HepG2 (cell line): ENCODE measurements around the gene FAF2.

Experiments used
- RXRA ChIP-seq: sonication (generic); formaldehyde crosslinking; IDR thresholded peaks from 2 replicates; pipeline ENCODE4 v1.5.1; 2020; ENCODE audit warnings: missing genetic modification reagents
- TCF12 ChIP-seq, 2 experiments: fragments of 450-650 bp in 1 of 2; sonication (generic) in 1 of 2; formaldehyde crosslinking in 1 of 2; IDR thresholded peaks; 2 replicates each; pipeline versions ENCODE4 v1.6.1 to v1.8.0; 2017 to 2022; ENCODE audit warnings: antibody characterized with exemption in 1 of 2, mild to moderate bottlenecking in 1 of 2, missing genetic modification reagents in 1 of 2, moderate library complexity in 1 of 2
- ZNF274 ChIP-seq: sonication (generic); formaldehyde crosslinking; IDR thresholded peaks from 2 replicates; pipeline ENCODE4 v1.5.1; 2020; ENCODE audit warnings: mild to moderate bottlenecking, missing genetic modification reagents
- ZNF383 ChIP-seq: sonication (generic); formaldehyde crosslinking; IDR thresholded peaks from 2 replicates; pipeline ENCODE4 v1.4.0; 2020; ENCODE audit warnings: missing genetic modification reagents, mild to moderate bottlenecking, borderline replicate concordance
- TF ChIP-seq, protein P1 (sequence below), 2 experiments: IDR thresholded peaks; 2 replicates each; pipeline ENCODE4 v1.6.1; 2011 to 2012; ENCODE audit warnings: low read length in 2 of 2, borderline replicate concordance in 1 of 2, low read depth in 1 of 2, mild to moderate bottlenecking in 1 of 2, moderate library complexity in 1 of 2
- TF ChIP-seq, protein P2 (sequence below): sonication (generic); formaldehyde crosslinking; IDR thresholded peaks from 2 replicates; pipeline ENCODE4 v1.4.0; 2020; ENCODE audit warnings: missing genetic modification reagents
- TF ChIP-seq, protein P3 (sequence below): IDR thresholded peaks from 2 replicates; pipeline ENCODE4 v1.6.1; 2012; ENCODE audit warnings: inconsistent platforms

DNA sequence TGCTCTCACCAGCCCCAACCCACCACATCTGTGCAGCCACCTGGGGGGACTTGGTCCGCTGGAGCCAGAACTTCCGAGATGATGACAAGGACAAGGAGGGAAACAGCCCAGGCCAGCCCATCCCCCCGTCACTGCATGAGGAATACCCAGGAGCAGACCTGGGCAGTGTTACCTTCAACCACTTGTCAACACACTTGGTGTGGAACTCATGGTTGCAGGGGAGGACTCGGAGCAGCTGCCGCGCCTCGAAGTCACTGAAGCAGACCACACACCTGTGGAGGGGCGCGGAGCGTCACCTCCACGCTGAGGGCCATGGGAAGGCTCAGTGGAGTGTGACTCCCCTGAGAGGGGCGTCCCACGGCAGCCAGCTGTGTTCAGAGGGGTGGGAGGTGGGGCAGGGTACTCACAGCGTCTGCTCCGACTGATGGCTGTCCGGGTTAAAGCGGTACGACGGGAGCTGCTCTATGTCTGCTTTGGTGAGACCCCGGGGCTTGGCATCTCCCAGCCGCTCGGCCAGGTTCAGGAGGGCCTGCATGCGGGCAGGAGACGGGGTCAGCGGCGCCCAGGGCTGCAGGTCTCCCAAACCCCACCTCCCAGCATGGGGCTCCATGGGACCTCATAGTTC, 81.0 kb downstream of the FAF2 start:
- TF ChIP-seq TCF12 (IDR thresholded peaks at IDR 0.05), result no peak
- no peak for TF ChIP-seq TCF12 (CRISPR knock-in tag; IDR thresholded peaks at IDR 0.05)
- TF ChIP-seq, protein P1, sequence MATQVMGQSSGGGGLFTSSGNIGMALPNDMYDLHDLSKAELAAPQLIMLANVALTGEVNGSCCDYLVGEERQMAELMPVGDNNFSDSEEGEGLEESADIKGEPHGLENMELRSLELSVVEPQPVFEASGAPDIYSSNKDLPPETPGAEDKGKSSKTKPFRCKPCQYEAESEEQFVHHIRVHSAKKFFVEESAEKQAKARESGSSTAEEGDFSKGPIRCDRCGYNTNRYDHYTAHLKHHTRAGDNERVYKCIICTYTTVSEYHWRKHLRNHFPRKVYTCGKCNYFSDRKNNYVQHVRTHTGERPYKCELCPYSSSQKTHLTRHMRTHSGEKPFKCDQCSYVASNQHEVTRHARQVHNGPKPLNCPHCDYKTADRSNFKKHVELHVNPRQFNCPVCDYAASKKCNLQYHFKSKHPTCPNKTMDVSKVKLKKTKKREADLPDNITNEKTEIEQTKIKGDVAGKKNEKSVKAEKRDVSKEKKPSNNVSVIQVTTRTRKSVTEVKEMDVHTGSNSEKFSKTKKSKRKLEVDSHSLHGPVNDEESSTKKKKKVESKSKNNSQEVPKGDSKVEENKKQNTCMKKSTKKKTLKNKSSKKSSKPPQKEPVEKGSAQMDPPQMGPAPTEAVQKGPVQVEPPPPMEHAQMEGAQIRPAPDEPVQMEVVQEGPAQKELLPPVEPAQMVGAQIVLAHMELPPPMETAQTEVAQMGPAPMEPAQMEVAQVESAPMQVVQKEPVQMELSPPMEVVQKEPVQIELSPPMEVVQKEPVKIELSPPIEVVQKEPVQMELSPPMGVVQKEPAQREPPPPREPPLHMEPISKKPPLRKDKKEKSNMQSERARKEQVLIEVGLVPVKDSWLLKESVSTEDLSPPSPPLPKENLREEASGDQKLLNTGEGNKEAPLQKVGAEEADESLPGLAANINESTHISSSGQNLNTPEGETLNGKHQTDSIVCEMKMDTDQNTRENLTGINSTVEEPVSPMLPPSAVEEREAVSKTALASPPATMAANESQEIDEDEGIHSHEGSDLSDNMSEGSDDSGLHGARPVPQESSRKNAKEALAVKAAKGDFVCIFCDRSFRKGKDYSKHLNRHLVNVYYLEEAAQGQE (IDR thresholded peaks at IDR 0.05; ENCODE audit: borderline replicate concordance in 1 of 2, low read depth in 1 of 2, low read length in 2 of 2), result no peak
- TF ChIP-seq, protein P2, sequence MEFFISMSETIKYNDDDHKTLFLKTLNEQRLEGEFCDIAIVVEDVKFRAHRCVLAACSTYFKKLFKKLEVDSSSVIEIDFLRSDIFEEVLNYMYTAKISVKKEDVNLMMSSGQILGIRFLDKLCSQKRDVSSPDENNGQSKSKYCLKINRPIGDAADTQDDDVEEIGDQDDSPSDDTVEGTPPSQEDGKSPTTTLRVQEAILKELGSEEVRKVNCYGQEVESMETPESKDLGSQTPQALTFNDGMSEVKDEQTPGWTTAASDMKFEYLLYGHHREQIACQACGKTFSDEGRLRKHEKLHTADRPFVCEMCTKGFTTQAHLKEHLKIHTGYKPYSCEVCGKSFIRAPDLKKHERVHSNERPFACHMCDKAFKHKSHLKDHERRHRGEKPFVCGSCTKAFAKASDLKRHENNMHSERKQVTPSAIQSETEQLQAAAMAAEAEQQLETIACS (CRISPR knock-in tag), result no peak
- TF ChIP-seq RXRA (CRISPR knock-in tag), result no peak
- TF ChIP-seq, protein P3, sequence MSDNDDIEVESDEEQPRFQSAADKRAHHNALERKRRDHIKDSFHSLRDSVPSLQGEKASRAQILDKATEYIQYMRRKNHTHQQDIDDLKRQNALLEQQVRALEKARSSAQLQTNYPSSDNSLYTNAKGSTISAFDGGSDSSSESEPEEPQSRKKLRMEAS, result no peak
- TF ChIP-seq ZNF274 (CRISPR knock-in tag), result no peak
- no peak for TF ChIP-seq ZNF383 (CRISPR knock-in tag)
